NCI-H345 treated with DMSO at 0.1 percent for 48 hours (cell line): ENCODE measurements around the gene ADIPOR2.
"Not testable (repeated sequence)": the region's sequence is repeated elsewhere in the genome, so short reads cannot be mapped to it uniquely, and the experiment has no call there.

Experiments
- DNase-seq: peaks from one replicate; lab custom pipeline; 2025; ENCODE audit not compliant: unreplicated experiment; lab: John Stamatoyannopoulos, UW

ADIPOR2 gene

GRCh38 chr12:1731019-1731687, 40.3 kb downstream of the ADIPOR2 start:
- DNase-seq, result no peak

- not testable (repeated sequence) for DNase-seq
Measured at GRCh38 chr12:1731688-1732078, 40.8 kb downstream of the ADIPOR2 start.

- no peak for DNase-seq
Measured at GRCh38 chr12:1732914-1733313, 42.0 kb downstream of the ADIPOR2 start.

- not testable (repeated sequence) for DNase-seq
Measured at GRCh38 chr12:1733712-1734111, 42.8 kb downstream of the ADIPOR2 start.

- no peak for DNase-seq
Measured at GRCh38 chr12:1737652-1738286, 46.9 kb downstream of the ADIPOR2 start.

- DNase-seq, result no peak
Measured at GRCh38 chr12:1738446-1738845, 47.6 kb downstream of the ADIPOR2 start.

- DNase-seq, result no peak
Measured at GRCh38 chr12:1739368-1739767, 48.5 kb downstream of the ADIPOR2 start.

- DNase-seq, result no peak
Measured at GRCh38 chr12:1740161-1740948, 49.5 kb downstream of the ADIPOR2 start.

GRCh38 chr12:1741154-1741949, 50.5 kb downstream of the ADIPOR2 start:
- DNase-seq, result no peak

GRCh38 chr12:1744932-1745331, 54.1 kb downstream of the ADIPOR2 start:
- DNase-seq, result no peak

GRCh38 chr12:1747609-1748008, 56.7 kb downstream of the ADIPOR2 start:
- DNase-seq, result no peak

GRCh38 chr12:1749019-1749418, 58.1 kb downstream of the ADIPOR2 start:
- no peak for DNase-seq

- no peak for DNase-seq
Measured at GRCh38 chr12:1750300-1750699, 59.4 kb downstream of the ADIPOR2 start.

GRCh38 chr12:1758376-1758775, 67.5 kb downstream of the ADIPOR2 start:
- no peak for DNase-seq

GRCh38 chr12:1758887-1759286, 68.0 kb downstream of the ADIPOR2 start:
- DNase-seq, result no peak

- no peak for DNase-seq
Measured at GRCh38 chr12:1760566-1761382, 69.9 kb downstream of the ADIPOR2 start.

GRCh38 chr12:1761857-1762256, 71.0 kb downstream of the ADIPOR2 start:
- no peak for DNase-seq

- DNase-seq, result no peak
Measured at GRCh38 chr12:1763153-1763552, 72.3 kb downstream of the ADIPOR2 start.

- no peak for DNase-seq
Measured at GRCh38 chr12:1766110-1766509, 75.2 kb downstream of the ADIPOR2 start.

- DNase-seq, result no peak
Measured at GRCh38 chr12:1767407-1768090, 76.7 kb downstream of the ADIPOR2 start.
